Mammary epithelial cell (primary cell): ENCODE results near the gene EEF1A2.

Experiments
- CTCF ChIP-seq, 2 donors: IDR thresholded peaks in 1 of 2; conservative IDR thresholded peaks in 1 of 2; 2 replicates each; pipeline ENCODE4 v1.5.1; 2011 to 2012; ENCODE audit warnings: inconsistent platforms in 2 of 2, low read length in 2 of 2, mild to moderate bottlenecking in 2 of 2, control low read depth in 1 of 2, low read depth in 1 of 2; ENCODE audit not compliant: insufficient read depth in 1 of 2; ENCODE audit errors: extremely low read depth in 1 of 2
- EZH2 ChIP-seq: IDR thresholded peaks from 2 replicates; pipeline ENCODE4 v1.6.1; 2012; ENCODE audit warnings: low read length, inconsistent platforms, borderline replicate concordance

- no peak for TF ChIP-seq CTCF (conservative IDR thresholded peaks at IDR 0.05 in 1 of 2, IDR thresholded peaks at IDR 0.05 in 1 of 2; ENCODE audit: extremely low read depth in 1 of 2, insufficient read depth in 1 of 2, low read depth in 1 of 2, low read length in 2 of 2)
- TF ChIP-seq EZH2: no peak
Observed at GRCh38 chr20:63525971-63526370, 27.1 kb upstream of the EEF1A2 start.
